ENCODE results near the gene LY9.

- TF ChIP-seq CTCF (conservative IDR thresholded peaks at IDR 0.05) (peak; percentile 40; the same call in 1 of the 2 replicates), EZH2 (IDR thresholded peaks at IDR 0.05; ENCODE audit: low read depth) (no peak)
Observed at GRCh38 chr1:160748181-160748877, 47.6 kb upstream of the LY9 start.
